Muscle layer of colon (tissue), 2 donors: ENCODE results near the gene ZNF398.

Experiments
- H3K27ac ChIP-seq: one replicate; pipeline ENCODE4 v1.7.0; 2013; ENCODE audit warnings: low read depth, mild to moderate bottlenecking, low read length, moderate library complexity
- H3K27me3 ChIP-seq, 2 donors: one replicate each; pipeline ENCODE4 v1.7.0; 2013; ENCODE audit warnings: low read length in 2 of 2, mild to moderate bottlenecking in 2 of 2; ENCODE audit not compliant: insufficient read depth in 2 of 2, control insufficient read depth in 1 of 2
- H3K36me3 ChIP-seq: one replicate; pipeline ENCODE4 v1.7.0; 2013; ENCODE audit warnings: mild to moderate bottlenecking, low read length; ENCODE audit not compliant: insufficient read depth
- H3K4me1 ChIP-seq: one replicate; pipeline ENCODE4 v1.7.0; 2013; ENCODE audit warnings: mild to moderate bottlenecking, low read length; ENCODE audit not compliant: insufficient read depth
- H3K4me3 ChIP-seq, 2 donors: one replicate each; pipeline ENCODE4 v1.7.0; 2013; ENCODE audit warnings: low read length in 2 of 2, low read depth in 1 of 2, mild to moderate bottlenecking in 1 of 2, moderate library complexity in 1 of 2
- H3K9ac ChIP-seq: one replicate; pipeline ENCODE4 v1.7.0; 2013; ENCODE audit warnings: low read length
- H3K9me3 ChIP-seq: one replicate; pipeline ENCODE4 v1.7.0; 2013; ENCODE audit warnings: mild to moderate bottlenecking, low read length
- donor health status: abdominal sarcoma.
- donor health status: Adenocarcinoma of cecum.

ZNF398 gene

GRCh38 chr7:149156898-149157297, 9.6 kb downstream of the ZNF398 start:
- no peak overlapping the region for H3K9ac ChIP-seq
- H3K4me1 ChIP-seq, result no peaks in the 10 kb centered on the region
- H3K4me3 ChIP-seq, result no peak overlapping the region
- H3K27ac ChIP-seq, result no peak overlapping the region
- no peaks in the 10 kb centered on the region for H3K27me3 ChIP-seq
- H3K9me3 ChIP-seq, result no peaks in the 10 kb centered on the region
- peaks cover 16% of the 10 kb centered on the region for H3K36me3 ChIP-seq

GRCh38 chr7:149161241-149161848, 14.1 kb downstream of the ZNF398 start:
- Histone ChIP-seq H3K27me3 (no peaks in the 10 kb centered on the region), H3K9me3 (no peaks in the 10 kb centered on the region), H3K9ac (no peak overlapping the region), H3K27ac (no peak overlapping the region), H3K4me1 (no peaks in the 10 kb centered on the region), H3K4me3 (no peak overlapping the region), H3K36me3 (peaks cover 12% of the 10 kb centered on the region)

GRCh38 chr7:149166142-149166541, 18.9 kb downstream of the ZNF398 start:
- H3K36me3 ChIP-seq, result peaks cover 27% of the 10 kb centered on the region
- no peak overlapping the region for H3K27ac ChIP-seq
- no peaks in the 10 kb centered on the region for H3K27me3 ChIP-seq
- H3K9me3 ChIP-seq, result no peaks in the 10 kb centered on the region
- no peak overlapping the region for H3K4me3 ChIP-seq
- H3K4me1 ChIP-seq, result no peaks in the 10 kb centered on the region
- no peak overlapping the region for H3K9ac ChIP-seq

- peaks cover 29% of the 10 kb centered on the region for H3K36me3 ChIP-seq
- no peaks in the 10 kb centered on the region for H3K4me1 ChIP-seq
- no peak overlapping the region for H3K4me3 ChIP-seq
- no peak overlapping the region for H3K27ac ChIP-seq
- H3K27me3 ChIP-seq, result no peaks in the 10 kb centered on the region
- no peak overlapping the region for H3K9ac ChIP-seq
- H3K9me3 ChIP-seq, result no peaks in the 10 kb centered on the region
Observed at GRCh38 chr7:149166630-149167352, 19.5 kb downstream of the ZNF398 start.

- no peaks in the 10 kb centered on the region for H3K9me3 ChIP-seq
- no peak overlapping the region for H3K4me3 ChIP-seq
- H3K9ac ChIP-seq, result no peak overlapping the region
- H3K27me3 ChIP-seq, result no peaks in the 10 kb centered on the region
- no peaks in the 10 kb centered on the region for H3K4me1 ChIP-seq
- peaks cover 33% of the 10 kb centered on the region for H3K36me3 ChIP-seq
- H3K27ac ChIP-seq, result no peak overlapping the region
Observed at GRCh38 chr7:149171892-149172533, 24.8 kb downstream of the ZNF398 start.

- Histone ChIP-seq H3K27ac (no peak overlapping the region), H3K4me1 (no peaks in the 10 kb centered on the region), H3K4me3 (no peak overlapping the region), H3K9ac (no peak overlapping the region), H3K9me3 (no peaks in the 10 kb centered on the region), H3K36me3 (peaks cover 34% of the 10 kb centered on the region), H3K27me3 (no peaks in the 10 kb centered on the region)
Observed at GRCh38 chr7:149172534-149172920, 25.3 kb downstream of the ZNF398 start.

- Histone ChIP-seq H3K4me1 (peaks cover 5% of the 10 kb centered on the region), H3K4me3 (no peak overlapping the region), H3K36me3 (peaks cover 46% of the 10 kb centered on the region), H3K27me3 (no peaks in the 10 kb centered on the region), H3K9ac (no peak overlapping the region), H3K9me3 (no peaks in the 10 kb centered on the region), H3K27ac (no peak overlapping the region)
Observed at GRCh38 chr7:149175150-149175549, 27.9 kb downstream of the ZNF398 start.

- Histone ChIP-seq H3K4me3 (no peak overlapping the region), H3K27me3 (no peaks in the 10 kb centered on the region), H3K4me1 (peaks cover 19% of the 10 kb centered on the region), H3K9ac (no peak overlapping the region), H3K36me3 (peaks cover 34% of the 10 kb centered on the region), H3K27ac (no peak overlapping the region), H3K9me3 (no peaks in the 10 kb centered on the region)
Observed at GRCh38 chr7:149179241-149179640, 32.0 kb downstream of the ZNF398 start.

GRCh38 chr7:149180722-149181449, 33.6 kb downstream of the ZNF398 start:
- Histone ChIP-seq H3K27ac (no peak overlapping the region), H3K9ac (no peak overlapping the region), H3K27me3 (no peaks in the 10 kb centered on the region), H3K4me1 (peaks cover 19% of the 10 kb centered on the region), H3K4me3 (no peak overlapping the region), H3K9me3 (no peaks in the 10 kb centered on the region), H3K36me3 (peaks cover 34% of the 10 kb centered on the region)

- H3K27me3 ChIP-seq, result no peaks in the 10 kb centered on the region
- peaks cover 30% of the 10 kb centered on the region for H3K36me3 ChIP-seq
Observed at GRCh38 chr7:149181450-149181790, 34.2 kb downstream of the ZNF398 start.

GRCh38 chr7:149184274-149184673, 37.0 kb downstream of the ZNF398 start:
- no peaks in the 10 kb centered on the region for H3K27me3 ChIP-seq
- peaks cover 19% of the 10 kb centered on the region for H3K4me1 ChIP-seq
- no peaks in the 10 kb centered on the region for H3K9me3 ChIP-seq
- no peak overlapping the region for H3K9ac ChIP-seq
- H3K27ac ChIP-seq, result no peak overlapping the region
- no peak overlapping the region for H3K4me3 ChIP-seq
- H3K36me3 ChIP-seq, result peaks cover 8% of the 10 kb centered on the region

More at GRCh38 chr7:149181450-149181790, 34.2 kb downstream of the ZNF398 start:
- Histone ChIP-seq H3K9ac (no peak overlapping the region), H3K4me1 (peaks cover 19% of the 10 kb centered on the region), H3K4me3 (no peak overlapping the region), H3K27ac (no peak overlapping the region), H3K9me3 (no peaks in the 10 kb centered on the region)
